OCI-LY7 (cell line): ENCODE data around the gene TMEM63B. TPM values are rescaled to one million over a fixed set of nuclear protein-coding genes. Genes with fewer than 3 reads are reported as not detected.

Source experiments
- BruUV-seq: library from RNA; stranded (reverse); fragments of 400-500 nt; replicated peaks from 2 replicates; lab custom pipeline; 2021; lab: Mats Ljungman, UMichigan
- CTCF ChIA-PET: fragments of 300-600 bp; sonication (Branson Sonifier 250); formaldehyde crosslinking; loops from one replicate; lab custom pipeline; 2022; ENCODE audit warnings: antibody characterized with exemption; ENCODE audit not compliant: unreplicated experiment; lab: Charles Lee
- POLR2A ChIA-PET: fragments of 300-600 bp; sonication (Branson Sonifier 250); formaldehyde crosslinking; loops from one replicate; lab custom pipeline; 2022; ENCODE audit warnings: antibody characterized with exemption; lab: Charles Lee
- DNase-seq: peaks from one replicate; pipeline ENCODE4 v3.0.0-alpha.2; 2015; ENCODE audit warnings: low spot score
- H2AFZ ChIP-seq: fragments of 200-600 bp; sonication (generic), shearing (Covaris generic); 2 replicates; pipeline ENCODE4 v1.6.1; 2014; ENCODE audit warnings: mild to moderate bottlenecking, antibody characterized with exemption, low read length, moderate library complexity
- H3K27ac ChIP-seq: fragments of 200-600 bp; sonication (generic); 2 replicates; pipeline ENCODE4 v1.5.1; 2014; ENCODE audit warnings: mixed run types, low read depth, mild to moderate bottlenecking, moderate library complexity, low read length, inconsistent platforms; ENCODE audit not compliant: poor library complexity, severe bottlenecking
- H3K36me3 ChIP-seq: fragments of 200-600 bp; sonication (generic); 2 replicates; pipeline ENCODE4 v1.6.1; 2014; ENCODE audit warnings: mild to moderate bottlenecking, antibody characterized with exemption, low read length, moderate library complexity, mixed read lengths; ENCODE audit not compliant: insufficient read depth
- H3K4me1 ChIP-seq: fragments of 200-600 bp; sonication (generic); 2 replicates; pipeline ENCODE4 v1.5.1; 2014; ENCODE audit warnings: mild to moderate bottlenecking, low read length; ENCODE audit not compliant: insufficient read depth, poor library complexity, severe bottlenecking
- H3K4me2 ChIP-seq: fragments of 200-600 bp; sonication (generic); 2 replicates; pipeline ENCODE4 v1.6.1; 2014; ENCODE audit warnings: mild to moderate bottlenecking, low read length
- H3K4me3 ChIP-seq: fragments of 200-600 bp; sonication (generic); 2 replicates; pipeline ENCODE4 v1.5.1; 2014; ENCODE audit warnings: mild to moderate bottlenecking, low read depth, low read length; ENCODE audit not compliant: poor library complexity, severe bottlenecking
- H3K79me2 ChIP-seq: fragments of 200-600 bp; sonication (generic); 2 replicates; pipeline ENCODE4 v1.6.1; 2016; ENCODE audit warnings: low read depth, mild to moderate bottlenecking, low read length, moderate library complexity, mixed read lengths; ENCODE audit not compliant: insufficient read depth
- H3K9me2 ChIP-seq: fragments of 200-600 bp; sonication (generic); 2 replicates; pipeline ENCODE4 v1.6.1; 2016; ENCODE audit warnings: mild to moderate bottlenecking, low read length, mixed read lengths; ENCODE audit not compliant: insufficient read depth
- H3K9me3 ChIP-seq: fragments of 200-600 bp; sonication (generic); 2 replicates; pipeline ENCODE4 v1.6.1; 2014; ENCODE audit warnings: mild to moderate bottlenecking, mixed run types, low read length, mixed read lengths
- H4K20me1 ChIP-seq: fragments of 200-600 bp; sonication (generic); 2 replicates; pipeline ENCODE4 v1.6.1; 2014; ENCODE audit warnings: mild to moderate bottlenecking, antibody characterized with exemption, low read length, moderate library complexity, mixed read lengths; ENCODE audit not compliant: insufficient read depth
- CTCF ChIP-seq: fragments of 200-600 bp; sonication (generic); conservative IDR thresholded peaks from 2 replicates; pipeline ENCODE4 v1.5.1; 2014; ENCODE audit warnings: mild to moderate bottlenecking, antibody characterized with exemption, low read length, moderate library complexity, mixed read lengths
- EZH2phosphoT487 ChIP-seq: fragments of 200-600 bp; sonication (generic); IDR thresholded peaks from 2 replicates; pipeline ENCODE4 v1.6.1; 2018; ENCODE audit warnings: low read depth, borderline replicate concordance, mild to moderate bottlenecking, mixed run types, antibody characterized with exemption, low read length, moderate library complexity, mixed read lengths
- intact Hi-C: fragments of 100-400 bp; cut with micrococcal nuclease; formaldehyde crosslinking; loops from one replicate; pipeline ENCODE4 v1.10.0; 2022; ENCODE audit not compliant: unreplicated experiment
- total RNA-seq, 2 experiments: library from RNA; depleted of rRNA in 1 of 2; stranded (reverse); fragments of >200 nt in 1 of 2; shearing (Covaris generic) in 1 of 2; gene quantifications; 2 replicates each; pipeline ENCODE4 v1.2.3, GENCODE V29; 2014 to 2022

Gene TMEM63B
- total RNA-seq, 2 experiments from 2014 or later: 5.4 to 10.0 TPM

DNA sequence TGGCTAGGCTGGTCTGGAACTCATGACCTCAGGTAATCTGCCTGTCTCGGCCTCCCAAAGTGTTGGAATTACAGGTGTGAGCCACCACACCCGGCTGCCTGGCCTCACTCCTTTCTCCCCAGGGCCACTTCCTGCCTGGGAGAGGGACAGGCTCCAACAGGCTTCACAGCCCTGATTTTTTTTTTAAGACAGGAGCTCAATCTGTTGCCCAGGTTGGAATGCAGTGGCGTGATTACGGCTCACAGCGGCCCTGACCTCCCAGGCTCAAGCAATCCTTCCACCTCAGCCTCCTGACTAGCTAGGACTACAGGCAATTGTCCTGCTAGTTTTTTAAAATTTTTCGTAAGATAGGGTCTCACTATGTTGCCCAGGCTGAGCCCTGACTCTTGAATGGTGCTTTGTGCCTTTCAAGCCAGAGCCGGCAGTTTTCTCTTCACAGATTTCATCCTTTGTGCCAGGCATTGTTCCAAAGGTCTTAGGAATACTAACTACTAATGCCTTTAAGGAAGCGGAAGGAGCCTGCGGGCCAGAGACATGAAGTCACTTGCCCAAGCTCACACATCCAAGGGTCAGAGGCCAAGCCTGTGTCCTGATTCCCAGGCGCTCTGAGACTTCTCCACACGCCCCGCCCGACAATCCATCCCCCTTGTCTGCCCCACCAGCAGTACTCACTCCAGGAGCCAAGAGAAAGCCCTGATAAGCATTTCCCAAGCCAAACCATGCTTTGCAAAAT is 50.5 kb downstream of the TMEM63B start:
- Histone ChIP-seq H4K20me1 (no peaks in the 10 kb centered on the region), H3K9me2 (no peaks in the 10 kb centered on the region), H3K4me2 (no peak overlapping the region), H3K27ac (no peak overlapping the region), H3K4me1 (no peaks in the 10 kb centered on the region), H2AFZ (no peak overlapping the region), H3K79me2 (no peaks in the 10 kb centered on the region), H3K4me3 (no peak overlapping the region), H3K9me3 (no peaks in the 10 kb centered on the region), H3K36me3 (no peaks in the 10 kb centered on the region)
- CTCF ChIA-PET: no interaction called here
- POLR2A ChIA-PET: interaction anchor here (0.5 to 1.9 kb wide), 2 partner anchors 11 to 93 kb away, joined by 3 to 5 read pairs; no protein-coding TSS in a partner anchor
- no peak for TF ChIP-seq CTCF
- TF ChIP-seq EZH2phosphoT487: no peak
- intact Hi-C loops: no loop called here
- no peak for DNase-seq
- no TSS peak for BruUV-seq

- ChIA-PET CTCF (no interaction called here), POLR2A (no interaction called here)
- H3K4me1 ChIP-seq: no peaks in the 10 kb centered on the region
- no TSS peak for BruUV-seq
- H3K9me3 ChIP-seq: no peaks in the 10 kb centered on the region
- DNase-seq: no peak
- no peak overlapping the region for H3K4me2 ChIP-seq
- no peak overlapping the region for H3K27ac ChIP-seq
- no peaks in the 10 kb centered on the region for H3K79me2 ChIP-seq
- no peak overlapping the region for H2AFZ ChIP-seq
- no peaks in the 10 kb centered on the region for H4K20me1 ChIP-seq
- H3K4me3 ChIP-seq: no peak overlapping the region
- no peaks in the 10 kb centered on the region for H3K36me3 ChIP-seq
- intact Hi-C loops: no loop called here
- H3K9me2 ChIP-seq: no peaks in the 10 kb centered on the region
- TF ChIP-seq CTCF: no peak
- no peak for TF ChIP-seq EZH2phosphoT487
Observed at GRCh38 chr6:44178424-44179071, 51.2 kb downstream of the TMEM63B start.

DNA sequence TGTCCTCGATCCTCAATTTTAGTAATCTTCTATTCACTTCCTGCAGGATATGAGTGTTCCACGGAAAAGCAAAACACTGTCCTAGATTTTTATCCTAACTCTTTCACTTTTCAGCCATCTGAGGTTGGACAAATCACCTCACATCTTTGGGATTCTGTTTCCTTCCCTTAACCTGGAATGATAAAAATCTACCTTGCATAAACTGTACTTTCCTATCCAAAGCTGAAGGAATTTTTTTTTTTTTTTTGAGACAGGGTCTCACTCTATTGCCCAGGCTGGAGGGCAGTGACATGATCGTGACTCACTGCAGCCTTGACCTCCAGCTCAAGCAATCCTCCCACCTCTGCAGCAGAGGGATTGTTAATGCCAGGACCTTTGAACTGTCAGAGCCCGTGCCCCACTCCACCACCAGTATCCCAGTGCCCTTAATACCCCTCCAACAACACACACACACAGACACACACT is 51.8 kb downstream of the TMEM63B start:
- Histone ChIP-seq H3K4me3 (no peak overlapping the region), H3K9me3 (no peaks in the 10 kb centered on the region), H3K9me2 (no peaks in the 10 kb centered on the region), H3K79me2 (no peaks in the 10 kb centered on the region), H3K4me2 (no peak overlapping the region), H2AFZ (no peak overlapping the region), H3K27ac (no peak overlapping the region), H3K4me1 (no peaks in the 10 kb centered on the region), H3K36me3 (no peaks in the 10 kb centered on the region), H4K20me1 (no peaks in the 10 kb centered on the region)
- CTCF ChIA-PET: no interaction called here
- intact Hi-C loops: no loop called here
- TF ChIP-seq EZH2phosphoT487: no peak
- no peak for DNase-seq
- POLR2A ChIA-PET: no interaction called here
- no TSS peak for BruUV-seq
